SK-N-SH (cell line): ENCODE results near the gene CIROP. TPM values are rescaled to one million over a fixed set of nuclear protein-coding genes. Genes with fewer than 3 reads are reported as not detected.

ENCODE experiments used
- CTCF ChIA-PET: fragments of 300-600, 350-600 bp; formaldehyde crosslinking; extraction: SDS; loops from one replicate; lab custom pipeline; 2021; lab: Yijun Ruan, JAX
- POLR2A ChIA-PET: fragments of 350-600 bp; sonication (Branson Sonifier 250); formaldehyde crosslinking; extraction: SDS; loops from one replicate; lab custom pipeline; 2020; ENCODE audit warnings: antibody characterized with exemption, inconsistent platforms; lab: Yijun Ruan, JAX
- DNase-seq: peaks from one replicate; pipeline ENCODE4 v3.0.0; 2012
- H2AFZ ChIP-seq: fragments of 200-600 bp; sonication (generic); 2 replicates; pipeline ENCODE4 v1.8.1; 2016; ENCODE audit warnings: antibody characterized with exemption, mild to moderate bottlenecking, low read depth
- H3F3A ChIP-seq: fragments of 200-600 bp; sonication (generic); replicated peaks from 2 replicates; pipeline ENCODE3; 2016; ENCODE audit warnings: antibody characterized with exemption, mild to moderate bottlenecking; ENCODE audit not compliant: insufficient read depth
- H3K27ac ChIP-seq, 2 experiments: fragments of 200-500 bp in 1 of 2; fragments of 200-600 bp in 1 of 2; sonication (Bioruptor generic) in 1 of 2; sonication (generic), shearing (Covaris generic) in 1 of 2; 2 replicates each; pipeline versions ENCODE4 v1.5.1 to v1.6.1; 2014 to 2016; ENCODE audit warnings: low read depth in 2 of 2, inconsistent platforms in 1 of 2, low read length in 1 of 2, mild to moderate bottlenecking in 1 of 2, mixed read lengths in 1 of 2
- H3K27me3 ChIP-seq: fragments of 200-600 bp; sonication (generic), shearing (Covaris generic); 2 replicates; pipeline ENCODE4 v1.6.1; 2016; ENCODE audit warnings: mixed run types; ENCODE audit not compliant: insufficient read depth
- H3K36me3 ChIP-seq, 2 experiments: fragments of 200-500 bp in 1 of 2; fragments of 200-600 bp in 1 of 2; sonication (Bioruptor generic) in 1 of 2; sonication (generic) in 1 of 2; replicated peaks in 1 of 2; 2 replicates each; pipeline versions ENCODE3 to v1.5.1; 2014 to 2016; ENCODE audit warnings: low read length in 1 of 2, mild to moderate bottlenecking in 1 of 2; ENCODE audit not compliant: insufficient read depth in 2 of 2, control insufficient read depth in 1 of 2
- H3K4me1 ChIP-seq, 2 experiments: fragments of 200-500 bp in 1 of 2; fragments of 200-600 bp in 1 of 2; sonication (Bioruptor generic) in 1 of 2; sonication (generic), shearing (Covaris generic) in 1 of 2; 2 replicates each; pipeline versions ENCODE4 v1.5.1 to v1.6.1; 2014 to 2016; ENCODE audit warnings: low read depth in 1 of 2, low read length in 1 of 2, mixed run types in 1 of 2; ENCODE audit not compliant: insufficient read depth in 2 of 2, control insufficient read depth in 1 of 2
- H3K4me2 ChIP-seq: fragments of 200-600 bp; sonication (generic), shearing (Covaris generic); 2 replicates; pipeline ENCODE4 v1.6.1; 2017; ENCODE audit warnings: mixed run types
- H3K4me3 ChIP-seq, 2 experiments: fragments of 200-500 bp in 1 of 2; fragments of 200-600 bp in 1 of 2; sonication (Bioruptor generic) in 1 of 2; sonication (generic), shearing (Covaris generic) in 1 of 2; 2 replicates each; pipeline versions ENCODE4 v1.5.1 to v1.8.1; 2014 to 2016; ENCODE audit warnings: low read depth in 2 of 2, inconsistent platforms in 1 of 2, low read length in 1 of 2, mild to moderate bottlenecking in 1 of 2, mixed read lengths in 1 of 2, moderate library complexity in 1 of 2
- H3K79me2 ChIP-seq: fragments of 200-600 bp; sonication (generic); 2 replicates; pipeline ENCODE4 v1.8.1; 2017; ENCODE audit warnings: mild to moderate bottlenecking; ENCODE audit not compliant: insufficient read depth
- H3K9ac ChIP-seq: fragments of 200-600 bp; sonication (generic); 2 replicates; pipeline ENCODE4 v1.6.1; 2017; ENCODE audit warnings: mixed run types
- H3K9me2 ChIP-seq: fragments of 200-600 bp; sonication (generic); 2 replicates; pipeline ENCODE4 v1.6.1; 2017; ENCODE audit warnings: mixed run types
- H3K9me3 ChIP-seq: fragments of 200-600 bp; sonication (generic); 2 replicates; pipeline ENCODE4 v1.6.1; 2017; ENCODE audit warnings: mixed run types, mild to moderate bottlenecking, moderate library complexity
- H4K20me1 ChIP-seq: fragments of 200-600 bp; sonication (generic); 2 replicates; pipeline ENCODE4 v1.6.1; 2017; ENCODE audit warnings: mild to moderate bottlenecking, mixed run types; ENCODE audit not compliant: insufficient read depth
- CTCF ChIP-seq: fragments of 200-600 bp; sonication (generic); IDR thresholded peaks from 2 replicates; pipeline ENCODE4 v1.6.1; 2017; ENCODE audit warnings: antibody characterized with exemption, mild to moderate bottlenecking, moderate library complexity
- ELF1 ChIP-seq: IDR thresholded peaks from 2 replicates; pipeline ENCODE4 v1.4.0; 2012
- EP300 ChIP-seq, 2 experiments: IDR thresholded peaks; 2 replicates each; pipeline versions ENCODE4 v1.4.0 to v1.6.1; 2012; ENCODE audit warnings: borderline replicate concordance in 1 of 2, low read depth in 1 of 2, low read length in 1 of 2
- EZH2phosphoT487 ChIP-seq: fragments of 200-600 bp; sonication (generic); IDR thresholded peaks from 2 replicates; pipeline ENCODE4 v1.6.1; 2017; ENCODE audit warnings: low read depth, mixed run types, mild to moderate bottlenecking, antibody characterized with exemption, moderate library complexity, borderline replicate concordance
- FOSL2 ChIP-seq: IDR thresholded peaks from 2 replicates; pipeline ENCODE4 v1.4.0; 2012; ENCODE audit warnings: low read depth, mild to moderate bottlenecking, moderate library complexity, borderline replicate concordance
- FOXJ3 ChIP-seq: sonication (generic); formaldehyde crosslinking; IDR thresholded peaks from 2 replicates; pipeline ENCODE4 v1.5.1; 2020; ENCODE audit warnings: mild to moderate bottlenecking, missing genetic modification reagents
- GATA2 ChIP-seq: sonication (generic); formaldehyde crosslinking; IDR thresholded peaks from 2 replicates; pipeline ENCODE4 v1.5.0; 2020; ENCODE audit warnings: mild to moderate bottlenecking, missing genetic modification reagents
- MXI1 ChIP-seq: IDR thresholded peaks from 2 replicates; pipeline ENCODE4 v1.6.1; 2012; ENCODE audit warnings: mild to moderate bottlenecking, low read depth, low read length, improper control_type of control experiment
- NRF1 ChIP-seq: IDR thresholded peaks from 2 replicates; pipeline ENCODE4 v1.6.1; 2012; ENCODE audit warnings: low read depth, mild to moderate bottlenecking, low read length
- POLR2AphosphoS5 ChIP-seq: IDR thresholded peaks from 2 replicates; pipeline ENCODE4 v1.6.1; 2012; ENCODE audit warnings: low read depth, low read length
- RAD21 ChIP-seq: IDR thresholded peaks from 2 replicates; pipeline ENCODE4 v1.6.1; 2012; ENCODE audit warnings: mild to moderate bottlenecking, low read length
- RCOR1 ChIP-seq: fragments of 150-350 bp; IDR thresholded peaks from 2 replicates; pipeline ENCODE4 v1.6.1; 2017; ENCODE audit warnings: antibody characterized with exemption, low read length
- RFX5 ChIP-seq: IDR thresholded peaks from 2 replicates; pipeline ENCODE4 v1.6.1; 2012; ENCODE audit warnings: mild to moderate bottlenecking, improper control_type of control experiment, low read length
- RXRA ChIP-seq: IDR thresholded peaks from 2 replicates; pipeline ENCODE4 v1.4.0; 2012; ENCODE audit warnings: low read depth, mild to moderate bottlenecking, borderline replicate concordance
- TAF1 ChIP-seq: IDR thresholded peaks from 2 replicates; pipeline ENCODE4 v1.6.1; 2012; ENCODE audit warnings: low read depth, mild to moderate bottlenecking, low read length, moderate library complexity, borderline replicate concordance
- TCF12 ChIP-seq: IDR thresholded peaks from 2 replicates; pipeline ENCODE4 v1.4.0; 2012
- USF2 ChIP-seq: fragments of 150-350 bp; IDR thresholded peaks from 2 replicates; pipeline ENCODE4 v1.6.1; 2017; ENCODE audit warnings: antibody characterized with exemption, low read length, low read depth, borderline replicate concordance
- WGBS: methylation state at CpG from one replicate; pipeline ENCODE4 v1.1.6; 2017; ENCODE audit warnings: low lambda C conversion rate; 5-methylcytosine and 5-hydroxymethylcytosine counted together
- polyA plus RNA-seq, 3 experiments: library from polyadenylated mRNA; depleted of rRNA; stranded (reverse); fragments of >200 nt; gene quantifications; 2 replicates each; pipeline ENCODE4 v1.2.3, GENCODE V29; 2012
- TF ChIP-seq, protein P1 (sequence below): IDR thresholded peaks from 2 replicates; pipeline ENCODE4 v1.4.0; 2012; ENCODE audit warnings: low read depth, borderline replicate concordance
- TF ChIP-seq, protein P2 (sequence below): IDR thresholded peaks from 2 replicates; pipeline ENCODE4 v1.4.0; 2012; ENCODE audit warnings: low read depth, borderline replicate concordance

The CIROP gene
- polyA plus RNA-seq, 1 of the 3 experiments (the other 2 are of a cell fraction), result not detected

DNA sequence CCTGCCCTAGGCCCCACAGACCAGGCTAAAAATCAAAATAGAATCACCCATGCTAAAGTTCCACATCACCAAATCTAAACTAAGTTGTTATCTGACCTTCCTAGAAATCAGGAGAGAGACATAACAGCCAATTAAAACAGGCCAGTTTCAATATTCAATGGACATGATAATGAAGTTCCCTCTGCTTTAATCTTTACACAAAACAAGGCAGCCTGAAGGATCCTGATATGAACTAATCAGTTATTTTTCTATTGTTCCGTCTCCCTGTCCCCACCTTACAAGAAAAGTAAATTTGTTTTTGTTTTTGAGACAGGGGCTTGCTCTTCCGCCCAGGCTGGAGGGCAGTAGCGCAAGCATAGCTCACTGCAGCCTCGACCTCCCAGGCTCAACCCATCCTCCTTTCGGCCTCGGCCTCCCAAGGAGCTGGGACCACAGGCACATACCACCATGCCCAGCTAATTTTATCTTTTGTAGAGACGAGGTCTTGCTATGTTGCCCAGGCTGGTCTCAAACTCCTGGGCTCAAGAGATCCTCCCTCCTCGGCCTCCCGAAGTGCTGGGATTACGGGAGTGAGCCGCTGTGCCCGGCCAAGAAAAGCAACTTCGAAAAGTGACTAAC is 19.7 kb upstream of the CIROP start:
- TF ChIP-seq, protein P1, sequence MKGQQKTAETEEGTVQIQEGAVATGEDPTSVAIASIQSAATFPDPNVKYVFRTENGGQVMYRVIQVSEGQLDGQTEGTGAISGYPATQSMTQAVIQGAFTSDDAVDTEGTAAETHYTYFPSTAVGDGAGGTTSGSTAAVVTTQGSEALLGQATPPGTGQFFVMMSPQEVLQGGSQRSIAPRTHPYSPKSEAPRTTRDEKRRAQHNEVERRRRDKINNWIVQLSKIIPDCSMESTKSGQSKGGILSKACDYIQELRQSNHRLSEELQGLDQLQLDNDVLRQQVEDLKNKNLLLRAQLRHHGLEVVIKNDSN, result no peak
- no peak for TF ChIP-seq RFX5
- no peak for TF ChIP-seq ELF1
- no peak for TF ChIP-seq RXRA
- TF ChIP-seq POLR2AphosphoS5, result no peak
- no peak for TF ChIP-seq RAD21
- TF ChIP-seq FOXJ3 (CRISPR knock-in tag), result no peak
- TF ChIP-seq, protein P2, sequence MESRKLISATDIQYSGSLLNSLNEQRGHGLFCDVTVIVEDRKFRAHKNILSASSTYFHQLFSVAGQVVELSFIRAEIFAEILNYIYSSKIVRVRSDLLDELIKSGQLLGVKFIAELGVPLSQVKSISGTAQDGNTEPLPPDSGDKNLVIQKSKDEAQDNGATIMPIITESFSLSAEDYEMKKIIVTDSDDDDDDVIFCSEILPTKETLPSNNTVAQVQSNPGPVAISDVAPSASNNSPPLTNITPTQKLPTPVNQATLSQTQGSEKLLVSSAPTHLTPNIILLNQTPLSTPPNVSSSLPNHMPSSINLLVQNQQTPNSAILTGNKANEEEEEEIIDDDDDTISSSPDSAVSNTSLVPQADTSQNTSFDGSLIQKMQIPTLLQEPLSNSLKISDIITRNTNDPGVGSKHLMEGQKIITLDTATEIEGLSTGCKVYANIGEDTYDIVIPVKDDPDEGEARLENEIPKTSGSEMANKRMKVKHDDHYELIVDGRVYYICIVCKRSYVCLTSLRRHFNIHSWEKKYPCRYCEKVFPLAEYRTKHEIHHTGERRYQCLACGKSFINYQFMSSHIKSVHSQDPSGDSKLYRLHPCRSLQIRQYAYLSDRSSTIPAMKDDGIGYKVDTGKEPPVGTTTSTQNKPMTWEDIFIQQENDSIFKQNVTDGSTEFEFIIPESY, result no peak
- TF ChIP-seq CTCF, result no peak
- no peak for TF ChIP-seq RCOR1
- TF ChIP-seq EZH2phosphoT487, result no peak
- TF ChIP-seq TAF1, result no peak
- TF ChIP-seq GATA2, result no peak
- no peak for TF ChIP-seq EP300 (IDR thresholded peaks at IDR 0.05; ENCODE audit: borderline replicate concordance in 1 of 2, low read depth in 1 of 2, low read length in 1 of 2)
- no peak for TF ChIP-seq NRF1
- TF ChIP-seq USF2, result no peak
- TF ChIP-seq MXI1, result no peak
- no peak for TF ChIP-seq TCF12
- no peak for TF ChIP-seq FOSL2
- ChIA-PET POLR2A (no interaction called here), CTCF (interaction anchor here (0.6 to 19.7 kb wide), 9 partner anchors 10 to 770 kb away, joined by 3 to 495 read pairs (median 3); partner anchors contain the start of genes ACIN1, C14orf119 and SLC7A8)
- Histone ChIP-seq H3K4me3 (no peak overlapping the region), H3F3A (no peaks in the 10 kb centered on the region), H4K20me1 (no peaks in the 10 kb centered on the region), H3K9me2 (no peaks in the 10 kb centered on the region), H3K9ac (no peak overlapping the region), H3K36me3 (no peaks in the 10 kb centered on the region), H3K27me3 (peaks cover 6% of the 10 kb centered on the region; the same call in 1 of the 2 replicates), H2AFZ (no peak overlapping the region), H3K9me3 (no peaks in the 10 kb centered on the region), H3K4me1 (no peaks in the 10 kb centered on the region; a peak in 2 of 4 replicates), H3K79me2 (no peaks in the 10 kb centered on the region), H3K4me2 (no peak overlapping the region), H3K27ac (no peak overlapping the region)
- no peak for DNase-seq
- 70% methylated on average over 13 of the region's 13 CpGs for WGBS
